Stimulated activated CD4-positive, alpha-beta T cell treated with anti-CD3 and anti-CD28 coated beads, Interleukin-4, amount 100 ng/mL, for 4 hours (primary cell): ENCODE measurements around the gene SHB.
"Not testable (repeated sequence)": the region's sequence is repeated elsewhere in the genome, so short reads cannot be mapped to it uniquely, and the experiment has no call there.

Source experiments
- DNase-seq, 2 experiments: peaks; one replicate each; pipeline ENCODE4 v3.0.0-alpha.2; 2020

The SHB gene

DNA sequence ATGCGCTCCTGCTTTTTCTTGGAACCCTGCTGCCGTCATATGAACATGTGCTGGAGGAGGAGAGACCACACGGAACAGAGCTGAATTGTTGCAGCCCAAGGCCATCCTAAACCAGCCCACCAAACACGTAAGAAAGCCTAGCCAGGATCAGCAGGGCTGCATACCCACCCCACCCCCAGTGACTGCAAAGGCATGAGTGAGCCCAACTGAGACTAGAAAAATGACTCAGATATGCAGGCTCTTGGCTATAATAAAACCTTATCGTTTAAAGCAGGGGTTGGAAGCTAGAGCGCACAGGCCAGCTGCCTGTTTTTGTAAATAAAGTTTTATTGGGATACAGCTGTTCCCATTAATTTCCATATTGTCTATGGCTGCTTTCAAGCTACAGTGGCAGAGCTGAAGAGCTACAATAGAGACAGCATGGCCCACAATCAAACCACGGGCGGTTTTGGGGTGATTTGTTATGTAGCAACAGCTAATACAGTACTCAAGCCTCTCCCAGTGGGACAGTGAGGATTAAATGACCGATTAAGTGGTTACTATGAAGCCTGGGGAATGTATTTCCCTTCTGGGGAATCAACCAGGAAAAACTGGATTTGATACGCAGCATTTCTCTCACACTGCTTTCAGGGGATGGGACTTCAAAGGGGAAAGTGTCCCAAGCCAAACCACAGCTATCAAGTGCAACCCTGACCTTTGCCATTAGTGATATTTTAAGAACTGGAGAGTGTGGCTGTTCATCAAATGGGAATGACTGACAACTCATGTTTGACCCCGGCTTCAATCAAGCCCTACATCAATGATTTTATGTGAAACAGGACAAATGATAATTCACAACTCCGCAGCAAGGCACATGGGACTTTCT is 6.3 kb downstream of the SHB start:
- no peak for DNase-seq

DNA sequence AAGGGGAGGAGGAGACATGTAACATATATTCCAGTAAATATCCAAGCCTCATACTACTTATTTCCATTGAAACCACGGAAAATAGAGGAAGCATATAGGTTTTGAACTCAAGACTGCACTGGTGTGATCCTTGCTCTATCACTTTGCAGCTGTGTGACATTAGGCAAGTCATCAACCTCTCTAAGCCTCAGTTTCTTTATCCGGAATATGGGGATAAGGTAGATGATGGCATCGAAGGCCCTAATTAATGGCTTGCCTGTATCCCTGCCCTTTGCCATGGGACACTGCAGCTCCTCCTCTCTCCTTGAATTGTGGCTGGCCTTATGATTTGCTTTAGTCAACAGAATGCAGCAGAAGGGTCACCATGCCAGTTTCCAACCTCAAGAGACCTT is 6.9 kb downstream of the SHB start:
- DNase-seq, result no peak

DNA sequence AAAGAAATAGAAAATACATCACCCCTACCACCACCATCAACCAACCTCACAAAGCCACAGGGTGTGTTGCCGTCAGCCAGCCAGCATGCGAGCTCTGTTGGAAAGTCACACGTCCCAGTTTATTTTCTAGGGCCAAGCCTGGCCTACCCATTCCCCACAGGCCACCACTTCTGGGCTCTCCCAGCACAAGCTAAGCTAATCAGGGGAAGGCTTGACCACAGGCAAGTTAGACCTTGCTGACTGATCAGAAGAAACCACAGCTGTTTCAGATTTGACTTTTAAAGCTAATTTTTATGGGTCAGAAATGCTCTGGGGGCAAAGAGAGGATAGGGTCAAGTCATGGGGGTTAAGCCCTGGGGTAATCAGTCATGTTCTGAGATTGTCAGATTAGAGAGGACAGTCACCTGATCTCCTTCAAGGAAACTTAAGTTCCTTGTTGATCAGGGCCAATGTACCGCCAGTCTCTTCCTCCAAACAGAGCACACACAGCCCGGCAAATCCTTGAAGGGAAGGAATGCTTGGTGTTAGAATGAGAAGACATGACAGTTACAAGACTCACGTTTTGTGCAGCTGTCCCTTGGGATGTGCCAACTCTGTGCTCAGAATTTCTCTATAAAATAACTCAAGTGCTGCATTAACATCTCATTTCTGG is 7.6 kb downstream of the SHB start:
- no peak for DNase-seq

DNA sequence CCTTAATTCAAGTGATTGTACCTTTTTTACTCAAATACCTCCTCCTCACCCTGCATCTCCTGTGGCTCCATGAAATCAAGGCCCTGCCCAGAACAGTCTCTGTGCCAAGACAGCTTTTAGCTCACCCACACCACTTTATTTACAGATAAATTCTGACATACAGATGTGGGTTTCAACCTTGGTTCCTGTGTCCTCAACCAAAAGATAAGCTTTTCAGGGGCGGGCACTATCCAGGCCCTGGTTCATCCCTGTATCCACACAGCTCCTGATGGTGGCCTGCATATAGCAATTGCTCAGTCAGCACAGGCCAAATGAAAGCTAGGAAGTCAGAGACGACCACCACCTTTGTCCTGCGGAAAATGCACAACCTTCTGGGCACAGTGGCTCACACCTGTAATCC is 8.3 kb downstream of the SHB start:
- DNase-seq, result no peak

DNA sequence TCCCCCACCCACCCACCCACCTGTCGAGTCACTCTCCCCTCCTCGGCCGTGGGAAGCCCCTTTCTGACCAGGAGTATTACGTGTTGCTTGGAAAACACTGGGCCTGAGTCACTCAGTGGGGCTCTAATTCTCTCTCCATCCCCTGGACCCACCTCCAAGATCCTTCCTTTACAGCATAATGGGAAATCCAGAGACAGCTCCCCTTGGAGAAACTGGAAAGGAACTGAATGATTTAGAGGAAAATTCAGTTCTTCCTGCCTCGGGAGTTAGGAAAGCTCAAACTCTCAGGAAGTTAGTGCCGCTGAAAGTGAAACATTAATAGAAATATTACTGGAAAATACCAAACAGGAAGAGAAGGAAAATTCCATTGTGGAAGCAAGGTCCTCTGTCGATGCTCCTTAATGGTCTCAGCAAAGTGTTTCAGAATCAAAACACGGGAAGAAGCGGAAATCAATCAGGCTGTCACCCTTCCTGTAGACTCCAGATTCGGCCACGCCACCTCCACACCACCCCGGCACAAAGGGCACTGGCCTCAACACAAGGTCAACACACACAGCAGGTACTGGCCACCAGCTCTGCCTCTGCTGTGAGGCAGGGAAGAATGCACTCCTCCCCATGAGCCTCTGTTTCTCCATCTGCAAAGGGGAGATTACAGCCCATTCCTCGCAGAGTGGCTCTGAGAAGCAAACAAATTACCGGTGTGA is 9.6 kb downstream of the SHB start:
- no peak for DNase-seq

DNA sequence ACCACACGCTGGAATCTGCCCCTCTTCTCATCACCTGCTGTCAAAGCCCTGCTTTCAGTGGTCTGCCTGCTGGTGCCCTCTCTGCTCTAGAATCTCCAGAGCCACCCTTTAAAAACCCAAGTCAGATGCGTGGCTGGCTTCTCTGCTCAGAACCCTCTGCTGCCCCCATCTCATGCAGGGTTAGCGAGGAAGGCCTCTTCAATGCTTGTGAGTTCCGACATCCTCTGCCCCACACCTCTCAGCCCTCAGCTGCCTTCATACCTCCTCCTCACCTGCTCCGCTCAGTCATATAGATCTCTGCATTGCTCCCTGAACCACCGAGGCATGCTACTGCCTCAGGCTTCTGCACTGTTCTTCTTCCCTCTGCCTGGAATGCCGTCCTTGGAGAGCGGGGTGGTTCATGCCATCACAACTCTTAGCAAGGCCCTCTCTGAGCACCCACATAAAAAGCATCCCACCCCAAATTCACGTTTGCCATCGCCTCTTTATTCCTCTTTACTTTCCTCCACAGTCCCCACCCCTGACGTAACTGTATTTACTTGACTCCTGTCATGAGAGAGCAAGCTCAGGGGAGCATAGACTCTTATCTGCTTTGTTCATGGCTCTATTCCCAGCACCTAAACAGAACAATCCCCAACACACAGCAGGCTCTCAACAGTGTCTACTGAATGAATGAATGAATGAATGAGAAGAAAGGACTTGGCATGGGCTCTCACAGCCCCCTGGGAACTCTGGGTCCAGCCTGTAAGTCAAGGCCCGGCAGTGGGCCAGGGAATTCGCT is 10.4 kb downstream of the SHB start:
- DNase-seq, result no peak

DNA sequence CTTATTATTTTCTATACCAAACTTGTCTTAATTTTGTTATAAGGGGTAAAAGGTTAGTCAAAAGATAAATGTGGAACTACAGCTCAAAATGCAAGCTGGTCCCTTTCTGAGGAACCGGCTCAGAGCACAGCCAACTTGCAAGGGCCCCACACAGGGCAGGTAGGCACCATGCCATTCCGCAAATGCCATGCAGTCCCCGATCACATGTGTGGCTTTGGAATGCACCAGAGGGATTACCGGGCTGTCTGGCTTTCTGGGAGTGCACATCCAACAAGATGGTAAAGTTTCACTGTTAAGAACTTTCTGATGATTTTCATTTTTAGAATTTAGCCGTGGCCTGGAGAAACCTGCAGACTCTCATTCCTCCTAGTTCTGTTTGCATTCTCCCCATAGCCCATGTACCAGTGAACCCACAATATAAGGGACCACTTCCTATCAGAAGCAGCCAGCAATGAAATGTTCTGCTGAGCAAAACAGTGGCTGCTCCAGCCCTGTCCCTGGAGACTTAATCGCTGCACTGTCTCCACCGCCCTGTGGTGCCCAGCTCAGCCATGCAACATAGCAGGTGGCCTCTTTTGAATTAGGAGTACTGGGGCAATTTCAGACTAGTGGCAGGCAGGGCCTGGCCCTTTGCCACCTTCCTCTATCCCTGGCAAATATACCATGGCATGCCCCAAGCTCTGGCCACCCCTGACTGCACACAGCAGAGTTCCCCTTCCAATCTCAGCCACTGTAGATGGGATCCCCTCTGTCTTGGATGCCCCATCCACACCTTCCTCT is 11.4 kb downstream of the SHB start:
- no peak for DNase-seq

DNA sequence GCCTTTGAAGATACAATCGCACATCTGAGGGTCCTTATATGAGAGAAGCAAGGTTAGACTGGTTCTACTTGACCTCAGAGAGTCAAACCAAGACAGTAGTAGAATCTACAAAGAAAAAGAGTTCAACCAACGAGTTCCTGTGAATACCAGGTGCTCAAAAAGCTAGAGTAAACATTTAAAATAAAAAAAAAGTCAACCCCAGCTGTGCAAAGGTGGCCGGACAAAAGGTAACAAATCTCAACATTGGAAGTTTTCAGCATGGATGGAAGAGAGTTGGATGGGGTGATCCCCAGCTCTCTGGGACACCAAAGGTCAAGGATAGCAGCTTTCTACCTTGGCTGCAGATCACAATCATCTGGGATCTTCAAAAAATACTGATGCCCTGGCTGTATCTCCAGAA is 14.4 kb downstream of the SHB start:
- DNase-seq, result no peak

DNA sequence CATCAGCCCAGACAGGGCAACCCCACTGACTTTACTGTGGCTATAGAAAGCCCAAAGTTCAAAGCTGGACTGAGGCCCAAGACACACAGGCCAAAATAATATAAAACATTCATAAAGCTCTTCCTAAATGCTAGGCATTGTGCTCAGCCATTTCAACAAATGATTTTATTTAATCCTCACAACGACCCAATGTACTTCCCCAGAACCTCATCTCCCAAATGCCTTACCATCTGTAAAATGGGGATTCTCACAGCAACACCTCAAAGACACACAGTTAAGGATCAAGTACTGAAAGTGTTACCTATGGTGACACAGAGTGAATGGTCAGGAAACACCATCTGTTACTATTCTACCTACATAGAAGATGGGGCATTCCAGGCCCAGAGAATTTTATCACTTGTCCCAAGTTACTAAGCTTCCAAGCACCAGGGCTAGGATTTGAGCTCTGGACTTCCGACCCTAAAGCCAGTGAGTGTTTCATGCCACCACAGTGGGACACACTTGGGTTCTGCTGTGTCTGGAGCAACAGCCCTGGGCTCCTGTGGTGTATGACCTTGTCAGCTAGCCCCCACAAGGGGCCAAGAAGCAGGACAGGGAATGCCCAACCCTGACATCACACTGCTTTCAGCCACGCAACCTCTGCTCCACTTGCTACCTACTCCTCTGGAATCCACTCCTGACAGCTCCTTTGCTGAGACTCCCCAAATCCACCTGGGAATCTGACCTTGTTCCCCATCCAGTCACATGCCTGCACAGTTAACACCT is 15.1 kb downstream of the SHB start:
- no peak for DNase-seq

DNA sequence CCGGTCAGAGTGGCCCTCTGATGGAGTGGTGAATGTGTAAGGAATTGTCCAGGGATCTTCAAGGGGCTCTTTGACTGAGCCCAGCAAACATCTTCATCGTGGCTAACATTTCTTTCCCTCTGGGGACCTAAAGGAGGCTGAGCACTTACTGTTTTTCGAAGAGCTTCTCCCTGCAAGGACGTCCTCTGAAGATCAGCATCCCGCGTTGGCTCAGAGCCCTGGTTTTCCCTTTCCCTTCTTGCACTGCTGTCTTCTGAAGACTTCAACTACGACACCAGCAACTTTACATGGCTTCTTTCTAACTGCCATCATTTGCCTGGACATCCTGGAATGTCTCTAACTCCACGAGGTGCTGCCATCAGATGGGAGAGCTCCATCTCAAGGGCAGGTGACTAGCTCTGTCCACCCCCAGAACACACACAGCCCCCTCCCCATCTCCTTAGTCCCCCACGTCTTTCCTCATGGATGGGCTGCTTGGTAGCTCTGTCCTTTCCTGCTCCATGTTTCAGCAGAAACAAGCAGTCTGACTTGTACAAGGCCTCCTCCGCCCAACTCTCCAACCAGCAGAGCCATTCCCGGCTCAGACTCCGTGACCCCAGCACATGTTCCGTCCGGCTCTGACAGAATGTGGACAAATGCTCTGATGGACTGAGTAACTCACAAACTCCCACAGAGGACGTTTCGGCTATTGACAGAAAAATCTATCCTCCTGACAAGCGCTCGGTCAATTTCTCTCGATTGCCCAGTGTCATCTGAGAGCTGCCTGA is 17.1 kb downstream of the SHB start:
- DNase-seq, result no peak

DNA sequence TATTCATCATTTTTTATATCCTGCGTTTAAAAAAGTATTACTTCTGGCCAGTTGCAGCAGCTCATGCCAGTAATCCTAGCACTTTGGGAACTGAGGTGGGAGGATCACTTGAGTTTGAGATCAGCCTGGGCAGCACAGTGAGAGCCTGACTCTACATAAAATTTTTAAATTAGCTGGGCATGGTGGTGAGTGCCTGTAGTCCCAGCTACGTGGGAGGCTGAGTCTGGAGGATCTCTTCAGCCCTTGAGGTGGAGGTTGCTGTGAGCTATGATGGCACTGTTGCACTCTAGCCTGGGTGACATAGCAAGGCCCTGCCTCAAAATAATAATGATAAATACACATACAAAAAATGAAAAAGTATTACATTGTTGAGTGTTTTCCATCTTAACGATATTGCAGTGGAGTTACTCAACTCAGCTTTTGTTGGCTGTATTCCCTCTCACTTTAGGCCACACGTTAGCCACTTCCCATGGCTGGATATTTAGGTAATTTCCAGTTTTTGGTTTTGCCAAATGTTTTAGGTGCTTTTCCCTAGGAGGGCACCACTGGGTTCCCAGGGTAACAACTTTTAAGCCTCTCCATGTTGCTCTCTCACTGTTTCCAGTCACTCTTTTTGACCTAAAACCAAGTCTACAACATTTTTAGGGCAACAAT is 20.6 kb downstream of the SHB start:
- no peak for DNase-seq

DNA sequence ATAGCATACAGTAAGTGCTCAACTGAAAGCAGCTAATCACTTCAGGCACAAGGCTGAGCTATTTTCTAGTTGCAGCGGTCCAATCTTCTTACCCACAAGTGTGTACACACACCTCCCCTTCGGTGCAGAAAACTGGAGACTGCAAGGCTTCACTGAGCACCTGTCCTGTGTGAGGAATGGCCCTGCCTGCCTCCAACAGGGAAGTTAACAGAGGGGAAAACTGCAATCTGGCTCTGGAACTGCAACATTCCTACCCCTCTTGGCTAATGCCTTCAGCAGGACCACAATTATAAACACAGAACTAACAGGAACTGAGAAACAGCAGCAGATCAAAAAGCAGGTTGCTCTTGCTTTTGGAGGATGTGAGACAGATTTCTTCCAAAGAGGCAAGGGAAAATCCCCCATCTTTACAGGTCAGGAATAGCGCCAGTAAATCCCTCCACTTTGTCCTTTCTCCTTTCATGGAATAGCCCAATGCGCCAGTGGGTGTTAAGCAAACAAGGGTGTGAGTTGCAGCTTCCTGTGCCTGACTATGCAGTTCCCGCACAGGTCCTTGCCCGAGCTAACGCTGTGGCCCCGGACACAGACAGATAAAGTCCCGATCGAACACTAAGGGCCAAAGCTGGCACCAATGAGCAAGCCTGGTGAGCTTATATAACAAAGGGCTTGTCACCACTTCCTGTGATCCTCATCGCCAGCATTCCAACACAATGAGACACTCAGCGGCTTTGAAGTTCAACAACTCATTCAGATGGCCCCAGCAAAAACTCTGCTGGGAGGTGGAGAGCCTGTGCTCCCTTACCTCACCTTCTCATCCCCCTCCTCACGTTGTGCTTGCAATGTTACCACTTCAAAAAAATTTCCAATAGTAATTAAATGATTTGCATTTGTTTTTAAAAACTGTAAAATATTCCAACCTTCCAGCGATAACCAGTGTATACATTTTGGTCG is 21.5 kb downstream of the SHB start:
- DNase-seq, result no peak

DNA sequence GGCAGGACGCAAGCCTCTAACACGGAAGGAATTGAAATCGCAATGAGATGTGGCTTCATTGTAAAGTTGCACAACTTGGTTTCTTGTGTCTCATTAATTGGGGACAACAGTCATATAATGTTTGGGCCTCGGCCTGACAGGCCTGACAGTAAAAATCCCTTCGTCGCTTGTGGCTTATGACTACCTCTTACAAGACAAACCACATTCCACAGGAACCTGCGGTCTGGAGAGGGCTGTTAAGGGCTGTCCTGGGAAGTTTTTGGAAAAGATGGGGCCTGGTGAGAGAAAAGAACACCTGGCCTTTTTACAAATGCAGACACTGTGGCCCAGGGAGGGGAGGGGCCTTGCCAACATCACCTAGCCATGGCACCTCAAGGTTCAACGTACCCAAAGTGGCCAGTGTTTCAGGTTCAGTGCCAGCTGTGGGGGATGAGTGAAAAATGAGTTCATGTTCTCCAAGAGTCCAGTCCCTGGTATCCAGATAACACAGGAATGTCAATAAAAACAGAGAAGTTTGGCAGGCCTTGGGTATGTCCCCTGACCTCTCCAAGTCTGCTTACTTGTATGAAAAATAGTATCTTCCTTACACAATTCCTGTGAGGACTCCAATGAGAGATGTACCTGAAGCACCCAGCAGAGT is 22.2 kb downstream of the SHB start:
- no peak for DNase-seq

DNA sequence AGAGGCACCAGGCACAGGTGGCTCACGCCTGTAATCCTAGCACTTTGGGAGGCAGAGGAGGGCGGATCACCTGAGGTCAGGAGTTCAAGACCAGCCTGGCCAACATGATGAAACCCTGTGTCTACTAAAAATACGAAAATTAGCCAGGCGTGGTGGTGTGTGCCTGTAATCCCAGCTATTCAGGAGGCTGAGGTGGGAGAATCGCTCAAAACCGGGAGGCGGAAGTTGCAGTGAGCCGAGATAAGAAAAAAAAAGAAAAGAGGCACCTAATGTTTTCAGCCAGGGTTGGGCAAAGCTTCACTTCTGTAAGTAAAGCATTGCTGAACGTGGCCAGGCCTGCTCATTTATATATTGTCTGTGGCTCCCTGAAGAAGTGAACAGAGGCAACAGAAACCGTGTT is 23.1 kb downstream of the SHB start:
- DNase-seq, result not testable (repeated sequence)

DNA sequence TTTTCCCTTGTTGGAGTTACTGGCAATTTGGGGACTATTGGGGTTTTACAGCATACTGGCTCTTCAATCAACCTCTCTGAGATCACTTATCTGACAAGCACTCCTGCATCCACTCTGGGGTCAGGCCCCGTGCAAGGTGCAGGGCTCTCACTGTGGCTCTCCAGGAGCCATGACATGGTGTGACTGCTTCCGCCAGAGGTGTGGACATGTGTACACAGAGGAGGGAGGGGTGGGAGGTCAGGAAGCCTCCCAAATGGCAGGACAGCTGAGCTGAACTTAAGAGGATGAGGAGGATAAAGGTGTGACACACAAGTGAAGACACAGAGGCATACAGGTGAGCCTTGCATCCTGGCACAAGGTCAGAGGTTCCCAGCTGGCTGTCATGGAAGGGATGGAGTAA is 24.3 kb downstream of the SHB start:
- no peak for DNase-seq

DNA sequence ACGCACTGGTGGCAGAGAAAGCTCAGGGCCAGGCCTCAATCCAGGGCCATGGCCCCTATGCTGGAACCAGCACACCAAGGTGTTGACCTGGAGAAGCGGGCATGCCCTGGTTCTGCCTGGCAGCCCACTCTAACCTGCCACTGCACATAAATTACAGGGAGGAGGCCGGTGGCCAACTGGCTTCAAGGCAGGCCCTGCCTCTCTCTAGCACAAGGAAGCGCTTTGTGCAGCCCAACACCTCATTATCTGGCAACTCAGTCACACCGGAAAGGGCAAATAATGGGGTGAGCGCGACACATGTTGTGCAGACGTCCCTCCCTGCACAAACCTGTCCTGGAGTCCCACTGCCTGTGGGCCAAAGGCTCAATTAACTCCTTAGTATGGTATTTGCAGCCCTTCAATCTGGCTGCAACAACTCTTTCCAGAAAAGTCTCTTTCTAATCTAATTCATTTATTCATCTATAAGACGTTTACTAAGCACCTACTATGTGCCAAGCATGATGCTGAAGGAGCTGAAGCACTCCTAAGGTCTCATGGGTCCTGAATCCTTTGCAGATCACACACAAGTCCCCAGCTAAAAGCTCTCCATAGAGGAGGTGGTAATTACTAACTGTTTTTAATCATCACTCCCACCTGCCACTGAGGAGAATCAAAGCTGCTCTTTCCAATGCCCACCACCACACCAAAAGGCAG is 24.9 kb downstream of the SHB start:
- no peak for DNase-seq

DNA sequence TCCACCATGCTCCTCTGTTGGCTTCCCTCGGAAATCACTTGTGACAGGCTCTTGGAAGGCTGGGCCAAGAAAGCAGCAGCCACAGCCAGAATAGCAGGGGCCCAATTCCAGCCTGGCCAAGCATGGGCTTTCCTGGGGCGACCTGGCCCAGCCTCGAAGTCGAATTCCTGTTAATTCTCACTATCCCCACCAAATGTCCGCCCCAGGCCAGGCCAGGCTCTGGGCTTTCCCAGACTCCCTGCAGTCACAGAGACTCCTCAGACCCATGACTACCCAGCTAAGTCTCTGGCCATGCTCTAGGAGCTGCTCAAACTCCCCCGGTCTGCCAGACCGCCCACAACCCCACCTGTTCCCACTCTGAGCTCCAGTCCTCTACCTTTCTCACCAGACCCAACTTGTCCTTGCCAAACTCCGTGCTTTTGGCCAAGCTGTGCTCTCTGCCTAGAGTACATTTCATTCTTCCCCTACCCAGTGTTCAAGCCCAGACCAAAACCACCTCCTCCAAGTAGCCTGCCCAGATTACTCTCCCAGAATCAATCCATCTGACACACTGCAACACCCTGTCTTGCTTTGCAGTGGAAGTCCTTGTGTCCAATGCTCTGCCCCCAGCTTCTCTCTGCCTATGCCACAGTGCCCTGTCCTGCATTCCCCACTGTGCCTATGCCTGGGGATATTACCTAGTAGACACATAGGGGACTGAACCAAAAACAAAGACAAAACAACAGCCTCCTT is 26.2 kb downstream of the SHB start:
- no peak for DNase-seq
